DOHH2 (cell line): ENCODE data around the gene SRPK2.

Experiments used
- H3F3A ChIP-seq: fragments of 200-600 bp; sonication (generic), shearing (Covaris generic); 2 replicates; pipeline ENCODE4 v1.6.0; 2016; ENCODE audit warnings: antibody characterized with exemption, mild to moderate bottlenecking; ENCODE audit not compliant: control insufficient read depth, insufficient read depth
- H3K27ac ChIP-seq: fragments of 200-600 bp; sonication (generic); 2 replicates; pipeline ENCODE4 v1.5.1; 2014; ENCODE audit warnings: low read depth, mild to moderate bottlenecking, low read length, moderate library complexity
- H3K27me3 ChIP-seq: fragments of 200-600 bp; sonication (generic); 2 replicates; pipeline ENCODE4 v1.6.1; 2014; ENCODE audit warnings: mild to moderate bottlenecking, low read length, mixed read lengths; ENCODE audit not compliant: control insufficient read depth
- H3K36me3 ChIP-seq: fragments of 200-600 bp; sonication (generic); 2 replicates; pipeline ENCODE4 v1.6.1; 2014; ENCODE audit warnings: mild to moderate bottlenecking, low read length, moderate library complexity, mixed read lengths; ENCODE audit not compliant: control insufficient read depth
- H3K4me1 ChIP-seq: fragments of 200-600 bp; sonication (generic); 2 replicates; pipeline ENCODE4 v1.6.1; 2014; ENCODE audit warnings: mild to moderate bottlenecking, low read length, mixed read lengths; ENCODE audit not compliant: control insufficient read depth
- H3K4me2 ChIP-seq: fragments of 200-600 bp; sonication (generic); 2 replicates; pipeline ENCODE4 v1.6.0; 2014; ENCODE audit warnings: mild to moderate bottlenecking, low read length, moderate library complexity
- H3K4me3 ChIP-seq: fragments of 200-600 bp; sonication (generic); 2 replicates; pipeline ENCODE4 v1.5.1; 2014; ENCODE audit warnings: mild to moderate bottlenecking, low read length, mixed read lengths
- H3K79me2 ChIP-seq: fragments of 200-600 bp; sonication (generic); 2 replicates; pipeline ENCODE4 v1.6.1; 2014; ENCODE audit warnings: mild to moderate bottlenecking, low read length, mixed read lengths; ENCODE audit not compliant: control insufficient read depth
- H3K9me2 ChIP-seq: fragments of 200-600 bp; sonication (generic); replicated peaks from 2 replicates; pipeline ENCODE4 v1.6.1; 2014; ENCODE audit warnings: mild to moderate bottlenecking, low read length, mixed read lengths; ENCODE audit not compliant: control insufficient read depth
- H3K9me3 ChIP-seq: fragments of 200-600 bp; sonication (generic); 2 replicates; pipeline ENCODE4 v1.6.1; 2014; ENCODE audit warnings: antibody characterized with exemption, low read length, mixed read lengths; ENCODE audit not compliant: control insufficient read depth, insufficient read depth
- H4K20me1 ChIP-seq: fragments of 200-600 bp; sonication (generic); 2 replicates; pipeline ENCODE4 v1.6.0; 2014; ENCODE audit warnings: low read depth, mild to moderate bottlenecking, antibody characterized with exemption, low read length, moderate library complexity; ENCODE audit not compliant: control insufficient read depth, insufficient read depth
- EZH2phosphoT487 ChIP-seq: fragments of 200-600 bp; sonication (generic); IDR thresholded peaks from 2 replicates; pipeline ENCODE4 v1.6.1; 2017; ENCODE audit warnings: borderline replicate concordance, mild to moderate bottlenecking, antibody characterized with exemption, low read length, moderate library complexity, mixed read lengths
- TF ChIP-seq, protein P1 (sequence below): fragments of 200-600 bp; sonication (generic); IDR thresholded peaks from one replicate; pipeline ENCODE4 v1.5.1; 2014; ENCODE audit warnings: antibody characterized with exemption, mild to moderate bottlenecking, low read depth, low read length; ENCODE audit not compliant: poor library complexity, severe bottlenecking

SRPK2 gene

DNA sequence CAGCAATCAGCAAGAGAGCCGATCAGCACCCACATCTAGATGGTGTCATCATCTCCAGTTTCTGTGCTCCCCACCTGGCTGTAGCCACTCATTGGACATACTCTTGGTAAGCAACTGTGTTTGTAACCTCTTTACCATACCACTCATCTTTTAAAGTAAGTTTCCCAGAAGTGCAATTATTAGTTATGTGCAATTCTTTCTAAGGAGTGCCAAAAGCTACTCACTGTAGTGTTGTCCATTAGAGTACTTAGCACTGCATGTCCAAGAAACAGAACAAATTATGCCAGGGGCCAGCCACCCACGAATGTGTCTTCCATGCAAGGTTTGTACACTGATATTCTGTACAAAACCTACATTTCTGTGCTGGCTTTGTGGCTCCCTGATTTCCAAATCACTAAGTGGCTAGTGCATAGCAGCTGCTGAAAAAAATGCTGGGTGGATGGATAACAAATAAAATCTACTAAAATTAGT lies 131.9 kb downstream of the SRPK2 start:
- Histone ChIP-seq H4K20me1 (no peaks in the 10 kb centered on the region), H3K27me3 (no peaks in the 10 kb centered on the region), H3K79me2 (peaks cover 45% of the 10 kb centered on the region), H3K27ac (peak overlapping the region; percentile 73), H3K4me1 (peaks cover 61% of the 10 kb centered on the region), H3K4me3 (peak overlapping the region; percentile 37), H3K9me3 (no peaks in the 10 kb centered on the region), H3K4me2 (peak overlapping the region; percentile 69), H3K9me2 (no peaks in the 10 kb centered on the region), H3F3A (peaks cover 15% of the 10 kb centered on the region), H3K36me3 (no peaks in the 10 kb centered on the region)
- TF ChIP-seq, protein P1, sequence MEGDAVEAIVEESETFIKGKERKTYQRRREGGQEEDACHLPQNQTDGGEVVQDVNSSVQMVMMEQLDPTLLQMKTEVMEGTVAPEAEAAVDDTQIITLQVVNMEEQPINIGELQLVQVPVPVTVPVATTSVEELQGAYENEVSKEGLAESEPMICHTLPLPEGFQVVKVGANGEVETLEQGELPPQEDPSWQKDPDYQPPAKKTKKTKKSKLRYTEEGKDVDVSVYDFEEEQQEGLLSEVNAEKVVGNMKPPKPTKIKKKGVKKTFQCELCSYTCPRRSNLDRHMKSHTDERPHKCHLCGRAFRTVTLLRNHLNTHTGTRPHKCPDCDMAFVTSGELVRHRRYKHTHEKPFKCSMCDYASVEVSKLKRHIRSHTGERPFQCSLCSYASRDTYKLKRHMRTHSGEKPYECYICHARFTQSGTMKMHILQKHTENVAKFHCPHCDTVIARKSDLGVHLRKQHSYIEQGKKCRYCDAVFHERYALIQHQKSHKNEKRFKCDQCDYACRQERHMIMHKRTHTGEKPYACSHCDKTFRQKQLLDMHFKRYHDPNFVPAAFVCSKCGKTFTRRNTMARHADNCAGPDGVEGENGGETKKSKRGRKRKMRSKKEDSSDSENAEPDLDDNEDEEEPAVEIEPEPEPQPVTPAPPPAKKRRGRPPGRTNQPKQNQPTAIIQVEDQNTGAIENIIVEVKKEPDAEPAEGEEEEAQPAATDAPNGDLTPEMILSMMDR = no peak
- TF ChIP-seq EZH2phosphoT487 = no peak

DNA sequence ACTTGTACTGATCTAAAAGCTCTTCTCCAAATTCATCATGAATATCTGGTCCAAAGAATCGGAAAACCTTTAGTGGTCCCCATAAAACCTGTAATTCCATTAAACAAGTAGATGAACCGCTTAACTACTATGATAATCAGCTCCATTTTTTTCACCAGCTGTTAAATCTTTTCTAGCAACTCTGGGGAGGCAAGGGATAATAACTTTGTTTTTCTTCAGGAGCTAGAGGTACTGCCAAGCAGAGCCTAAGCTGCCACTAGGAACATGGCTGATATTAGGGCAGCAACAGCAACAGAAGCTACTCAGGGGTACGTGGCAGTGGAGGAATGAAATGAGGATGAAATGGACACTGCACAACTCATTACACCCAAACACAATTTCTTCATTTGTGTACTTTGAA lies 138.0 kb downstream of the SRPK2 start:
- no peaks in the 10 kb centered on the region for H3K9me3 ChIP-seq
- H3K9me2 ChIP-seq = no peaks in the 10 kb centered on the region
- TF ChIP-seq, protein P1 = no peak
- no peak for TF ChIP-seq EZH2phosphoT487
- H3K27me3 ChIP-seq = no peaks in the 10 kb centered on the region
- peaks cover 33% of the 10 kb centered on the region for H3K4me1 ChIP-seq
- H3F3A ChIP-seq = 0 out of 2 replicates have a peak, but pooled peaks cover 3% of the 10 kb centered on the region
- H3K36me3 ChIP-seq = no peaks in the 10 kb centered on the region
- H3K4me2 ChIP-seq = no peak overlapping the region
- no peak overlapping the region for H3K27ac ChIP-seq
- peaks cover 27% of the 10 kb centered on the region for H3K79me2 ChIP-seq
- H4K20me1 ChIP-seq = no peaks in the 10 kb centered on the region
- no peak overlapping the region for H3K4me3 ChIP-seq

DNA sequence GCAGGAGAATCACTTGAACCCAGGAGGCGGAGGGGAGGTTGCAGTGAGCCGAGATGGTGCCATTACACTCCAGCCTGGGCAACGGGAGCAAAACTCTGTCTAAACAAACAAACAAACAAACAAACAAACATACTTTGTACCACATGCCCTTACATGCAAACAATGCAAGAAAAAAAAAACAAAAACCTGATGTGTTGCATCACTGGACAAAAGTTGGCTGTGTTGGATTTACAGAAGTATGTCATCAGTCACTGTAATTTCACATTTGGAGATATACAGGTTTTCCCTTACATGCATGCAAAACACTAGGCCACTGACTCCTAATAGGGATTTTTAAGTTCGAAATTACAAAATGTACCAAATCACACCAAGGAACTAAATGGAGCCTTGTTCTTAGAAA lies 138.5 kb downstream of the SRPK2 start:
- H3K4me1 ChIP-seq = peaks cover 32% of the 10 kb centered on the region
- 0 out of 2 replicates have a peak, but pooled peaks cover 3% of the 10 kb centered on the region for H3F3A ChIP-seq
- peaks cover 22% of the 10 kb centered on the region for H3K79me2 ChIP-seq
- H3K9me2 ChIP-seq = no peaks in the 10 kb centered on the region
- H3K4me2 ChIP-seq = no peak overlapping the region
- no peak overlapping the region for H3K4me3 ChIP-seq
- H3K36me3 ChIP-seq = no peaks in the 10 kb centered on the region
- H3K27ac ChIP-seq = no peak overlapping the region
- no peak for TF ChIP-seq EZH2phosphoT487
- TF ChIP-seq, protein P1 = no peak
- H4K20me1 ChIP-seq = no peaks in the 10 kb centered on the region
- H3K27me3 ChIP-seq = no peaks in the 10 kb centered on the region
- H3K9me3 ChIP-seq = no peaks in the 10 kb centered on the region

DNA sequence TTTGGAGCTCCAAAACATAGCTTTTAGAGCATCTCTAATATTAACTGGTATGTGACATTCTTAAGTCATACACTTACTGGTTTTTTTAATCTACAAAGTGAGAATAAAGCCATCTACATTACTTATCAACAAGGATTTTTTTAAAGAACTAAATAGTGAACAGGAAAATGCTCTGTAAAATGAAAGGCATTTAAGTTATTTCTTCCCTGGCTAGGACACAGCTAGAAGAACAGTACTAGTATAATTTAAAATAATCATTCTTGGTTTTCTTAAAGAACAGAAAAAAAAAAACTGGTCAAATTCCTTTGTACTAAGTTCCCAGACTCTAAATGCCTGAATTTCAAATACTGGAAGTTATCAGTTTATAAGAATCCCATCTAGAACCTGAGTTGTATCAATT lies 139.5 kb downstream of the SRPK2 start:
- Histone ChIP-seq H4K20me1 (no peaks in the 10 kb centered on the region), H3K27me3 (no peaks in the 10 kb centered on the region), H3K4me3 (no peak overlapping the region), H3F3A (0 out of 2 replicates have a peak, but pooled peaks cover 3% of the 10 kb centered on the region), H3K9me3 (no peaks in the 10 kb centered on the region), H3K36me3 (no peaks in the 10 kb centered on the region), H3K4me1 (peaks cover 29% of the 10 kb centered on the region), H3K79me2 (peaks cover 14% of the 10 kb centered on the region), H3K27ac (no peak overlapping the region), H3K4me2 (no peak overlapping the region), H3K9me2 (no peaks in the 10 kb centered on the region)
- no peak for TF ChIP-seq EZH2phosphoT487
- TF ChIP-seq, protein P1 = no peak
